Renal pelvis (tissue), 4 donors: Measurements from ENCODE around the gene ACTR3C. TPM values are rescaled to one million over a fixed set of nuclear protein-coding genes. Genes with fewer than 3 reads are reported as not detected.
A peak's percentile ranks its signal among the peaks of the same experiment; 100 is the strongest.
"Not testable (repeated sequence)": the region's sequence is repeated elsewhere in the genome, so short reads cannot be mapped to it uniquely, and the experiment has no call there.

ENCODE experiments used
- DNase-seq: peaks from one replicate; pipeline ENCODE4 v3.0.0-alpha.2; 2013
- polyA plus RNA-seq, 3 donors: library from polyadenylated mRNA; unstranded; fragments of 120-200 nt; gene quantifications; one replicate each; pipeline ENCODE4 v1.2.1, GENCODE V29; 2013; ENCODE audit not compliant: insufficient read length in 3 of 3

The ACTR3C gene
- polyA plus RNA-seq, 3 donors: 8.7 to 10.7 (median 9.1) TPM

- DNase-seq: not testable (repeated sequence)
Measured at GRCh38 chr7:150287815-150288214, 35.5 kb downstream of the ACTR3C start.

GRCh38 chr7:150285849-150286754, 37.2 kb downstream of the ACTR3C start:
- not testable (repeated sequence) for DNase-seq

- DNase-seq: not testable (repeated sequence)
Measured at GRCh38 chr7:150283608-150284007, 39.7 kb downstream of the ACTR3C start.

DNA sequence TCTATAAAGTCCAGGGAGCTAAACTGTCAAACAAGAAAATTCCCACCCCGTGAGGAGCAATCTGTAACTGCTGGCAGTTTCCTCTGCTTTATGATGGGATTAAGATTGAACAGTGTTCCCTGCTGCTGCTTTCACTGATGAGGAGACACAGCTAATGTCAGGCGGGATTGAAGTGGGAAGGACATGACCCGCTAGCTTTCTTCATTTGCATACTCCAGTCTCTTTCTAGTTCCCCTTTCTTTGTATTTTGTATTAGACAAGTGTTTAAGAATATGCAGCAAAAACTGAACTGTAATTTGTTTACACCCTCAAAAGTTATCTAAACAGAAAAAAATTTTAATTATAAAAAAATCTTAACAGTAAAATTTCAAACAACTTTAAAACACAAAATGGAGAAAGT, 40.2 kb downstream of the ACTR3C start:
- DNase-seq: not testable (repeated sequence)

GRCh38 chr7:150281681-150282403, 41.5 kb downstream of the ACTR3C start:
- DNase-seq: not testable (repeated sequence)

DNA sequence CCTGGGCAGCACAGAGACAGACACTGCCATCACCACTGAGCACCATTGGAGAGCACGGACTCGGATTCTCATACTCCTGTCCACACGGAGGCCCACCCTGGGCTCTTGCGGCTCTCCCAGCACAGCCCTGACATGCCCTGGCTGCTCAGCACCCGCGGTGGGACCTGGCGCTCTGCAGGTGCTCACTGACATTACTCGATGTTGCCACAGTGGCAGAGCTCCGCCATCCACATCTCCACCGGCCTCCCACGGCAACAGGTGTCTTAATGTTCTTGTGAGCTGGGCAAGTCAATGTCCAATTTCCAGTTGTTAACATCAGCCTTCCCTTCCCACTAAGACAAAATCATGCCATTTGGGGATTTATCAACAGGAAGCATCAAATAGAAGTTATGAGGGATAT, 45.0 kb downstream of the ACTR3C start:
- not testable (repeated sequence) for DNase-seq

GRCh38 chr7:150276132-150276695, 47.1 kb downstream of the ACTR3C start:
- not testable (repeated sequence) for DNase-seq

GRCh38 chr7:150271898-150272297, 51.4 kb downstream of the ACTR3C start:
- not testable (repeated sequence) for DNase-seq

DNA sequence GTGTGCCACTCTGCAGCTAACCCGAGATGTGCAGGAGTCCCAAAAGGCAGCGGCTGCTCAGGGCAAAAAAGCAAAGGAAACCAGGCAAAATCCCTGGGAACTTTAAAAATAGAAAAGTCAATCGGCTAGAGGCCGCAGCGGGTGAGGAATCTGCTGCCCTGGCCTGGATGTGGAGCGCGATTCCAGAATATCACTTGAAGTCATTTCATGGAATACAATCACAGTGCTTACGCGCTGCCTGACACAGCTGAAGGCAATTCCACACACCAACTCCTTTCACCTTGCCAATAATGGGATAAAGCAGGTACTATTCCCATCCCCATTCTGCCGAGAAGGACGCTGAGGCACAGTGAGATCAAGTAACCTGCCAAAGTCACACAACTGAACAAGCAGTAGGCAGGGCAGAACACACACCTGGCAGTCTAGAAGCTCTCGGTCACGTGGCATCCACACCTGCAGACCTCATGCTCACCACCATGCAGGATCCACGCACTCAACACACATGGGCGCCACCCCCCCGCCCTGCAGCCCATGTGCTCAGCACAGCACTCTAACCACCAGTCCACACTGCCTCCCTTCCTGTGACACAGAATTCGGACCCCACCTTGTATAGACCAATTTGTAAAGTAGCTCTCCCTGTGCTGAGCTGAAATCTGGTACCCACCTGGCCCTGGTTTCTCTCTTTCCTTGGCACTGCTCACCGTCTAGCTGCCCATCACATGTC, 53.1 kb downstream of the ACTR3C start:
- DNase-seq: not testable (repeated sequence)

DNA sequence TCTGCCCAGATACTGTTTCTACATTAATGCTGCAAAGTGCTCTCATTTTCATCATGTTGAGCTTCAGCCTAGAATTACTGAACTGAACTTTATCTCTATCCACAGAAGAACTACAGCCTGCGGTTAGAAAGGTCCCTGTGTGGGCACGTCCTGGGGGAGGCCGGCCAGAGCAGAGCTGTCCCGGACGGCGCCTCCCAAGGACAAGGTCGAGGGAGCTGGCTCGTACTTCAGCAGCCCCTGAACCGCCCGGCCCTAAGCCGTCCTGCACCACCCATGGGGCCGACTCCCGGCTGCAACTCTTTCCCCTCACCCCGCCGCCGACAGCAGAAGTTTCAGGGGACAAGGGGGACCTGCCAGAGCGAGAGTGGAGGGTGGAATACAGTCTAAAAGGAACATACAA, 54.5 kb downstream of the ACTR3C start:
- DNase-seq: not testable (repeated sequence)

DNA sequence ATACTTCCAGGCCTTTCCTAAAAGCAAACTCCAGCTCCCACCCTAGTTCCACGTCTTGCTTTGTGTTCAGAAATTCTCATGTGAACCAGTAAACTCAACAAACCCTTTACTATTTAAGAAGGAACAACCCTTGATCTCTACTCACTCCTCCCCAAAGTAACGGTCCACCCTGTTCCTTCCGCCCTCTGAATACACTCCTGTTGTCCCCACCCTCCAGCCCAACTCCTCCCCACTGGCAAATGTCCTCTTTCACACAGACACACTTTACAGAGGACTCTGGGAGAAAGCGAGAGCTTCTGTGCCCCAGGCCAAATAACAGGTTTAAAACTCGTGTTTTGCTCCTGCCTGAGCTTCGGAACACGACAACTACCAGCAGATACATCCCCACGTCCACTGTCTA, 55.1 kb downstream of the ACTR3C start:
- DNase-seq: not testable (repeated sequence)

GRCh38 chr7:150266953-150267665, 56.2 kb downstream of the ACTR3C start:
- DNase-seq: not testable (repeated sequence)

DNA sequence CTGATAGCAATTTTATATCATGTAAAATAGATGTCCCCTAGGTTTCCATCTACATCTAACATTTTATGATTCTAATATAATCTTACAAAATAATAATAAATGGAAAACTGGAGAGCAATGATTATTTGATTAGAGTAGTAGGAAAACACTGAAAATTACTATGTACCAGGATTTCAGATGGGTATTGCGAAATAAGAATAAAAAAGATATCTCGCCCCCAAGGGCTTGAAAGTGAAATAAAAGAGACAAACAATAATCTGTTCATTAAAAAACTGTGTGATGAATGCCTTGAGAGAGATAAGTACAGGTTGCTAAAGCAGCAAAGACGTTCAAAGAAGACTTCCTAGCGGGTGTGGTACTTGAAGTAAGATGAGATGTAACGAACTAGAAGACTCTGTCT, 60.7 kb downstream of the ACTR3C start:
- DNase-seq: not testable (repeated sequence)

DNA sequence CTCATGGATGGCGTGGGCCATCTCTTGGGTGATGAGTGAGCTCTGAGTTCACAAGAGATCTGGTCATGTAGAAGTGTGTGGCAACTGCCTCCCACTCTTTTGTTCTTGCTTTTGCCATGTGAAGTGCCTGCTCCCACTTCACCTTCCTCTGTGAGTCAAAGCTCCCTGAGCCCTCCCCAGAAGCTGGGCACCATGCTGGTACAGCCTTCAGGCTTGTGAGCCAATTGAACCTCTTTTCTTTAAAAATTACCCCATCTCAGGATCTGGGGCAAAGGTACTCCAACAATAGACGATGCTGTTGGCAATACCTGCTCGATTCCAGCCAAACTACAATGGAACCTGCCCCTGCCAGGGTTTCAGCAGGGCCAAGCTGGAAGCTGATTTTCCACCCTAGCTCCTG, 75.6 kb downstream of the ACTR3C start:
- DNase-seq: not testable (repeated sequence)

- not testable (repeated sequence) for DNase-seq
Measured at GRCh38 chr7:150245208-150245607, 78.1 kb downstream of the ACTR3C start.

DNA sequence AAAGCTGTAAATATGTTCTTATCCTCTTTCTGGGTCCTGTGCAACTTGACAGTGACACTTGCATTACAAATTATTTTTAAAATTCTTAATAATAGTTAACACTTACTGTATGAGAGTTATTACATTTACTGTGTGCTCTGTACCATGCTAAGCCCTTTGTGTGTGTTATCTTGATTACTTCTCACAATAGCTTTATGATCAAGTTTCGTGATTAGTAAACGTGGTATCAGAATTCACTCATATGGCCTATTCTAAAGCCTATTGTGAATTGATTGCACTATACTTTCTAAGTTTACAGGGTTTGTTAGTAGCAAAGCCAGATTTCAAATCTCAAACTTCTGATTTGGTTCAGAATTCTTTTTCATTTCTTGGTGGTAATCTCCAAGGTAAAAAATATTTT, 80.4 kb downstream of the ACTR3C start:
- not testable (repeated sequence) for DNase-seq

DNA sequence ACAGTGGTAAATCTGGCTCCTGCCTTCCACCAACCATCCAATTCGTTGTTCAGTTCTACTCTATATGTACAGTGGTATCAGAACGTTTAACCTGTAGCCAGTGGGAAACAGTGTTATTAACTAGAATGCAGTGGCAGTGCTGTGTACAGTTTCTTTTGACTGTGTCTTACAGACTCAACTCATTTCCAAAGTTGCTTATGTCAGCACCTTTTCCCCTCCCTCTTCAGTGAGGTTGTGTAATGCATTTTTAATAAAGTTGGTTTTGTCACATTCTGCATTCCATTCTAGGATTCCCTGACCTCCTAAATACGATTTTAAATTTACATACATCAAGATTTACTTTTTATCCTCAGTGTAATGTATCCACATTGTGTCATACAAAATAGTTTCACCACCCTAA, 97.9 kb downstream of the ACTR3C start:
- not testable (repeated sequence) for DNase-seq

DNA sequence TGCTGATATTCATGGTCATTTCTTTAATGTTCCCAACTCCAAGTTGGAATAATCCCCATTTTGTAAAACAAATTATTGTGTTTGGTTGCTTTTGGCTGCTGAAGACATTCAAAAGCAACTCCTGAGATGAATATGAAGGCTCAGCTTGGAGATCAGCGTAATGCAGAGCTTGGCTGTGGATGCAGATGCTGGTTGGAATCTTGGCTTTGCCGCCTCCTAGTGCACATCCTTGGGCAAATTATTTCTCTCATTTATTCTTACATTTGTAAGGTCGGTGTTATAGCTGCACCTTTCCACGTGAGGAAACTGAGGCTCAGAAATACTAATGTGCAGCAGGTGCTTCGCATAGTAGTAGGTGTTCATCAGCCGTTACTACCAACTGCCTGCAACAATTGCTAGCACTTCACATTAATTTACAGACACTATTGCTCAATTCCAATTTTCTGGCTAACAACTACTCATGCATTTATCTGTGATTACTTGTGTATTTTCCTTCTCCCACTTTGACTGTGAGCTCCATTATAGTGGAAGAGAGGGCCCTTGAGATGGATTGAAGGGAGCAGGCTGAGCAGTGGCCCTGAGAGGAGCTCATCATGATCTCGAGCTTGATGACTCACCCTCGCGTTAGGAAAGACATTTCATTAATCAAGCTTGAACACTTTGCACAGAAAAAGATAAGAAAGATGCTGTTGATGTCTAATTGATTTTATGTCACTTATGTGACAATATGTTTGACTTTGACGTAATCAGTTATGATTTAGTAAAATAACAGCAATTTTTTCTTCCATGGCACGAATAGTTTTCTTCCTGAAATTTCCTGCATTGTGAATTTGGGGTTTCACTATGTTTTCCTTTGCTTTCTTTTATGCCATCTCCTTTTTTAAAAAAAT, 101.0 kb downstream of the ACTR3C start:
- not testable (repeated sequence) for DNase-seq

DNA sequence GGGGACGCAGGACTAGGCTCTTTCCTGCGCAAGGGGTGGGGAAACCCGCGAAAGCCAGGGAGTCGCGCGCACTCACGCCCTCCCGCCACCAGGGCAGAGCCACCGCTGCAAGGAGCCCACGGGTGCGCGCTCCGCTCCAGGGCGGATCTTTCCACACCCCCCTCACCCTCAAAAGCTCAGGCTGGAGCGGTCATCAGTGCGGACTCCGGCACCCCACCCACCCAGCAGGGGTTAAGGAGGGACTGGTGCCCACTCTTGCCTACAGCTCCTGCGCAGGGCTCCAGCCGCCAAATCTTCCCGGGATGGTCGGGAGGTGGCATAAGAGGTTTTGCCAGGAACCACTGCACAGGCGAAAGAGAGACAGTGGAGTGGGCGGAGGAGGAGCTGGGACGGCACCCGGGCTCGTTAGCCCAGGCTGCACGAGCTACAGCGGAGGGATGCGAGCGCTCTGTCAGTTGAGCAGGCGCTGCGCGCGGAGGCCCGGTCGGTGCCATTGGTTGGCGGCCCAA, 102.6 kb downstream of the ACTR3C start:
- peak; percentile 21 for DNase-seq
